Measurements from ENCODE around the gene CHCHD6.

CHCHD6 gene

DNA sequence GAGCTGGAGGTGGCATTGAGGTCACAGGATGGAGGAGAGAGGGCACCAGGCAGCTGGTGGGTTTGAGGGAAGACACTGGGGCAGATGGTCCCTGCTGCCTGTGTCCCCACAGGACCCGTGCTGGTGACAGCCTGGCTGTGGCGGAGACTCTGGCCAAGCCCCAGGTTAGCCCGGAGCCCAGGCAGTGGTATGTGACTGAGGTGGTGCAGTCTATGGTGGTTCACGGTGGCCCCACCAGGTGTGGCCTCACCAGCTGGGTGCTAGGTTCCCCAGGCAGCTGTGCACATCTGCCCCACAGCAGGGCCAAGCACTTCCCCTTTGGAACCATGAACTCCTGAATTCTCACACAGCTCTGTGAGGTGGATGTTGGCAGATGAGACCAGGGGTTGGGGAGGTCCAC is 294.3 kb downstream of the CHCHD6 start:
- ATAC-seq = no peak

DNA sequence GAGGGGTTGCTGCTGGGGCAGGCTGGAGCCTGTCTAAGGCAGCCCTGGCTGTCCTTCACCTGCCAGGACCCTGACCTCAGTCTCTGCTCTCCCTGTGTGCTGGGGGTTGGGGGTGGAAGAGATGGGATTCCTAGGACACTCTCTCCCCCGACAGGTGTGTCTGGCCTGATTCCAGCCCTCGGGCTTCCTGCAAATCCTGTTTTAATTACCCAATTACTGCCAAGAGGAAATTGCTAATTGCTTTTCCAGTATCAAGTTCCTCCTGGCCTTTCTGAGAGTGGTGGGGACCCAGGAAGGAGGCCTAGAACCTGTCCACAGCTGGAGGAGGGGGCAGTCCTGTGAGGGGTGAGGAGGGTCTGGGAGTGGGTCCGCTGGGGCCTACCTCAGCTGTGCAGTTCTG is 294.7 kb downstream of the CHCHD6 start:
- ATAC-seq = no peak

DNA sequence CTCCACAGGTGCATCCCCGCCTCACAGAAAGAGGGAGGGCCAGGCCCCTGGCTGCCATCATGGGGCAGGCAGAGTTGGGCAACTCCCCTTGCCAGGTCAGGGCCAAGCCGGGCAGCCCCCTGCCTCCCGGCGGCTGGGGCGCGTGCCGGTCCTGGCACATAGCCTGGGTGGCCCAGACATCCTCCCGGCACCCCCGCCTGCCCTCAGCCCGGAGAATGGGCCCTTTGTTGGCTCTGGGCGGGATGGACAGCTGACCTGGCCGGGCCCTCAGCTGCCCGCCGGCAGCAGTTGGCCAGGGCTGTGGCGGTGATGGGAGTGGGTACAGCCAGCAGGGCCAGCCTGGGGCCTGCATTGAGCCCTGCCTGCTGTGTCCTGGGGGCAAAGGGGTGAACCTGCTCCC is 295.3 kb downstream of the CHCHD6 start:
- ATAC-seq = no peak

DNA sequence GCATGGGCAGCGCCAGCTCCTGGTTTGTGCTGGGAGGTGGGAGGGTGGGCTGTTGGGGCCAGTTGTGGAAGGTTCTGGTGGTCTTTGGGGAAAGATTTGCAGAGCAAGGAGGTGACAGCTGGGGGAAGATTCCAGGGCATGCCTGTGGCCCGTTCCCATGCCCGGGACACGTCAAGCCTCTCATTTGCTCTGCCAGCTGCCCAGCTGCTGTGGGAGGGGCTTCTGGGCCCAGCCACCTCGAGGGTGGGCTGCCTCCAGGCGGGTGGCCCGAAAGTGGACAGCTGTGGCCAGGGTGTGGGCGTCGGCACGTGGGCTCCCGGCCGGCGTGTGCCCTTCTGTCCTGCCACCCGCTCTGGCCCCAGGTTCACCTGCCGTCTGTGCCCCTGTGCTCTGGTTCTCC is 296.1 kb downstream of the CHCHD6 start:
- ATAC-seq = no peak

DNA sequence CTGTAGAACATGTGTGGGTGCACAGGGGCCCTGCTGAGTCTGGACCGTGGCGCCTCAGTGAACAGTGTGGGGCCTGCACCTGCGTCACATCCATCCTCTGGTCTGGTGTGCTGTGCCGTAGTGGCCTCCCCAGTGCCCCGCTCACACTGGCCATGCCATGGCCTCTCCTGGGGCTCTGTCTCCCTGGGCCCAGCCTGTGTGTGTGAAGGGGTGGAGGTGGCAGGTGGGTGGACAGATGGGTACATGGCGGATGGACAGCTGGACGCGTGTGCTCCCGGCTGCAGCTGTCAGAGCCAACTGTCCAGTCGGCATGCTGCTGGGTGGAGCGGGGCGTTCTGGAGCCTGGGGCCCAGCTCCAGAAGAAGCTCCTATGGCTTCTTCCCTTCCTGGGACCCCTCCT is 296.7 kb downstream of the CHCHD6 start:
- ATAC-seq = no peak

DNA sequence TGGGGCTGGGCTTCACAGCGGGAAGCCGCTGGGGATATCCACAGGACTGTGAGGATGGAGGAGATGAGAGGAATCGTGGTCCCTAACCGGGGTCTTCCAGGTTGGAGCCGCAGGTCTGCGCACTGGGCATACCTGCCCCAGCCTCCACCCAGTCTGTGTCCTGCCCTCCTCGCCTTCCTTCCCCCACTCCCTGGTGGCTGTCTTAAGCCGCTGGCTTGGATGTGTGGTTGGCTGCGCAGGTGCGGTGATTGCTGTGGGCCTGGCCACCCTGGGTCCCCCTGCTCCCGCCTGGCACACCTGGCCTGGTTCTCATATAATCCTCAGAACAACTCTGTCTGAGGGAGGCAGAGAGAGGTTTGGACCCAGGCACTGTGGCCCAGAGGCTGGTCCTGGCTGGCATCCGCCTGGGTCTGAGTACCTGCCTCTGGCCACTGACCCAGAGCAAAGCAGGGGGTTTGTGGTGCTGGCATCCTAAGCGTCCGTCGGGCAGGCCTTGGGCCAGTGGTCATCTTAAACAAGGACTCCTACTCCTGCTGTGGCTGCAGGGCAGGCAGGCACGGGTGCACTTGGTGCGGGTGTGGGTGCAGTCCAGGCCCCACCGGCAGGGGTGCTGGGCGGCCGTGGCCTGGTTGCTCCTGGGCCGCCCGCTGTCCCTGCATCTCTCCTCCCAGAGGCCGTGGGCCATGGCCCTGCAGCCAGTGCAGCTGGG is 297.6 kb downstream of the CHCHD6 start:
- ATAC-seq = no peak

DNA sequence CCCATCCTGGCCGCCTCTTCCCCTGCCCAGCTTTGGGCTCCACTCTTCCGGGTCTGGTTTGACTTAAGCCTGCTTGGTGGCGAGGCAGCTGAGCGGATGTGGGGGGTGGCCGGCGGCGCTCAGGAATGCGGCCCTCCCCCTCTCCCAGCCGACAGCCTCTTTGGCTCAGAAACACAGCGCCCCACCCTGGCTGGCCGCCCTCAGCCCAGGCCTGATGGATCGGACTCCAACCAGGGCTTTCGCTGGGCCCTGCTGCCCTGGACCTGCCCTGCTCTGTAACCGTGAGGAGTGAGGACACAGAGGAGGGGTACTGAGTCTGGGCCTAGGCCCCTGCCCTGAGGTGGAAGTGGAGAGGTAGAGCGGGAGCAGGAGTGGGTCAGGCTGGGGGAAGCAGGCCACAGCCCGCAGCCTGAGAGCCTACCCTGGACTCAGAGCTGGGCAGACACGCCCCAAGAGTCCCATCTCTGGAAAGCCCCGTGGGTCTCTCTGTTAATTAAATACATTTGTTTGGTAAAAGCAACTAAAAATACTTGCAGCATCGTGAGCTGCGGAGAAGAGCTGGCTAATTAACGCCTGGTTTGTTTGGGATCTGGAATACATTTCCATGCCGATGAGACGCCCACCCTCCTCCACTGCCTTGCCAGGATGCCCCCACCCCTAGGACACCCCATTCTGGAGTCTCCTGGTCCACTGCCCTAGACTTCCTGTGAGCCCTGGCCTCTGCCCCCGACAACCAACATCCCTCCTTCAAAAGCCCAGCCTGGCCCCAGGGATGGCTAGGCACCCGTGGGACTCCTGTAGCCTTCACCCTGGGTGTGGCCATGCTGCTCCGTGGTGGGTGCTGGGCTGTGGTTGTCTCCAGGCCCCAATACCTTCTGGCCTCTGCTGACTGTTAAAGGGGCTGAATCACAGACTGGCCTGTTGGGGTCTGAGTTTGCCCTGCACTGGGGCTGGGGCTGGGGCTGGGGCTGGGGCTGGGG is 298.4 kb downstream of the CHCHD6 start:
- ATAC-seq = no peak

DNA sequence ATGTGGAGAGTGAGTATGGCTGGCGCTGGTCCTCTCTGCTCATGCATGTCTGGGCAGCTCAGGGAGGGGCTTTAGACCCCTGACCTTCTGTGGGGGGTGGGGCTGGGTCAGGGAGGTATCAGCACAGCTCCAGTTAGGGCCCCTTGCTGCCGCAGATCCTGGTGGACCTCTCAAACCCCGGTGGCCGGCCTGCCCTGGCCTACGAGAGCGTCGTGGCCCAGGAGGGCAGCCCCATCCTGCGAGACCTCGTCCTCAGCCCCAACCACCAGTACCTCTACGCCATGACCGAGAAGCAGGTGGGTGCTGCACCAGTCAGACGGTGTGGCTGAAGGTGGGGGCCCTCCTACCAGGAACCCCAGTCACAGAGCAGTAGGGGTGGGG is 299.1 kb downstream of the CHCHD6 start:
- no peak for ATAC-seq

DNA sequence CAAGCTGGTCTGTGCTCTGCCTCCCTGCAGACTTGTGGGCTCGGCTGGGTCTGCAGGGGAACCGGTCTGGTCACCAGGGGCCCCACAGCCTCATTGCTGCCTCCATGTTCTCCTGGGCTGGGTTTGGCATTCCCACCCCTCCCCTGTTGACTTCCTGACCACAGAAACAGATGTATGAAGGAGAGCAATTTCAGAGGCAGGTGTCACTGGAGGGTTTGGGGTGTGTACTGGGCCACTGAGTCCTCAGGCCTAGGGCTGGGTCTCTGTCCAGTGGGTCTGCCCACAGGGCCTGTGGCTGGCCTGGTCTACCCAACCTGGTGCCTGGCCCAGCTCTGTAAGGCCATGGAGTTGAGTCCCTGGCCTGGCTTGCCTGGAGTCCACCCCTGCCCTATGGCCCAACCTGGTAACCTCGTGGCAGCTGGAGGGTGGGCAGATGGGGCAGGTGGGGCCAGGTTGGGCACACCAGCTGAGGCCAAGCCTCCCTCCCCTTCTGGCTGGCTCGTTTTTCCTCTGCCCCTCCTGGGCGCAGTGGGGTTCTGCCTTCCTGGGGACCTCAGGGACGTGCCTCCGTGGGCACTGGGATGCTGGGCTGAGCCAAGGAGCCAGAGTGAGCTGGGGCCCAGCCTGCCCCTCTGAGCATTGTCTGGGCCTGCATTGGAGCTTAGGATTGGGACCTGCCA is 299.7 kb downstream of the CHCHD6 start:
- no peak for ATAC-seq

DNA sequence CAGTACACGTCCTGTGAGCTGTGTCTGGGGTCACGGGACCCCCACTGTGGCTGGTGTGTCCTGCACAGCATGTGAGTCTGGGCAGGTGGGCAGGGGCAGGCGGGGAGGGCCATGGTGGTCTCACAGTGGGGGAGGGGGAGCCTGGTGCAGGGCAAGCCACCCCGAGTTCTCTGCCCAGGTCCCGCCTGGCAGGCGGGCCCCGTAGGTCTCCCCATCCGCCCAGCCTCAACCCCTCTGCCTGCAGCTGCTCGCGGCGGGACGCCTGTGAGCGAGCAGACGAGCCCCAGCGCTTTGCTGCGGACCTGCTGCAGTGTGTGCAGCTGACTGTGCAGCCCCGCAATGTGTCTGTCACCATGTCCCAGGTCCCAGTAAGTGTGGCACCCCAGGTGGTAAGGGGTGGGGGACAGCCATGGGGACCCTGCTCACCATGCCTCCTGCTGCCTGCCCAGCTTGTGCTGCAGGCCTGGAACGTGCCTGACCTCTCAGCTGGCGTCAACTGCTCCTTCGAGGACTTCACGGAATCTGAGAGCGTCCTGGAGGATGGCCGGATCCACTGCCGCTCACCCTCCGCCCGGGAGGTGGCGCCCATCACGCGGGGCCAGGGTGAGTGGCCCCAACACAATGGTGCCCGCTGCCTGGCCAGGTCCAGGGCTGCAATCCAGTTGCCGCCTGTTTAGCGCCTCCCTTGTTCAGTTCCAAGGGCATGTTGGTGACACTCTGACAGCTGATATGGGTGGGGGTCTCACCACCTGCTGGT is 300.8 kb downstream of the CHCHD6 start:
- ATAC-seq = no peak

DNA sequence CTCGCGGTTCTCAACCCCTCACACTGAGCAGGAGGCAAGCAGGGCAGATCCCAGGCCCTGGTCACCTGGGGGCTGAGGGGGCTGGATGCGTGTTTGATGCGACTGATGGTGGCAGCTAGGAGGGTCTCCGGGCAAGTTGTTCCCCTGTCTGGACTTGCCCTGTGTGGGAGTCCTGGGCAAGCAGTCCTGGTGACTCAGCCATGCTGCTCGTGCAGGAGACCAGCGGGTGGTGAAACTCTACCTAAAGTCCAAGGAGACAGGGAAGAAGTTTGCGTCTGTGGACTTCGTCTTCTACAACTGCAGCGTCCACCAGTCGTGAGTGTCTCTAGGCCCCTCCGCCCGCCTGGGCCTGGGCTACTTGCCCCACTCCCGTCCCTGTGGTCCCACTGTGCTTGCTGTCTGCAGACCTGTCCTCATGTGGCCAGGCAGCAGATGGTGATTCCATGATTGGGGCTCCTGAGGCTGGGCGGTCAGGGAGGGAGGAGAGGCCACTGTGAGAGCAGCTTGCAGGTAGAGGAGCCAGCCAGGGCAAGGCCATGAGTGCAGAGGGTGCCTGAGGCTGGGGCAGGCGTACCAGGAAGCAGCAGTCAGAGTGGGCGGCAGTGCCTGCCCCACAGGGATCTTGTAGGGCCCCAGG is 301.9 kb downstream of the CHCHD6 start:
- no peak for ATAC-seq

DNA sequence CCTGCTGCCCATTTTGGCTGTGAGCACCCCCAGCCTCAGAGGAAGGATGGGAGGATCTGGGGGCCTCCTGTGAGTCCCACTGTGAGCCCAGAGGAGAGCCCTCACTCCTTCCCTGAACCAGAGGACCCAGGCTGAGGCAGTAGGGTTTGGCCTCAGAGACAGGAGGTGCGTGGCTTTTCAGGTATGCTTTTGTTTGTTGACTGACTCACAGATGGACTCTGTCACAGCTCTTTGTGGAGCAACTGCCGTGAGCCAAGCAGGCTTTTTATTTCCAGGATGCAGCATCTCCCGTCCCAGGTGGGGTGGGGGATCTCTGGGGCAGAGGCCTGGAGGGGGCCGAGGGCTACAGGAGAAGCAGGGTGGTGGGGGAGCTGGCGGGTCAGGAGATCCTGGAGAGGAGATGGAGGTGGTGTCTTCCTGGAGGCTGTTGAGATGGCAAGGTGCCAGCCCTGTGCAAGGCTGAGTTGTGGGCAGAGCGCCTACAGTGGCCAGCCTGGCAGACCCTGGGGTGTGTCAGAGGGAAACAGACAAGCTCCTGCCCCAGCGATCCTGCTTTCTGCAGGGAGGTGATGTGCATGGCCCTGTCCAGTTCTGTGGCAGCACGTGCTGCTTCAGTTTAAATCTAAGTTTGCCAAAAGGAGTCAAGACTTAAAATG is 302.9 kb downstream of the CHCHD6 start:
- no peak for ATAC-seq

DNA sequence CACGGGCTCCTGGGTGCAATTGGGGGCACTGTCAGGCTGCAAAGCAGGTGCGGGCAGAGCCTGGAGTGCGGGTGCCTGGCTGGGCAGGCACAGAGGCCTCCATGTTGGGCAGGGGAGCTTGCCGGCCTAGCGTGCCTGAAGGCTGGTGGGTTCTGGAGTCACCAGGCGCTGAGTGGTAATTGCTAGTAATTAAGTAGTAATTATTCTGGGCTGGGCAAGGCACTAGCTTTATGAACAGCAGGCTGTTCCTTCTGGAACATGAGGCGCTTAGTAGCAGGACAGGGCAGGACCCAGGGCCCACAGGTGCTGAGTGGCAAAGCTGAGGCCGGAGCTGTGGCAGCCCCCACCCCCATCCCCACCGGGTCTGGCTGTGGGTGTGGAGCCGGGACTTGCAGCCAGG is 304.2 kb downstream of the CHCHD6 start:
- ATAC-seq = no peak

DNA sequence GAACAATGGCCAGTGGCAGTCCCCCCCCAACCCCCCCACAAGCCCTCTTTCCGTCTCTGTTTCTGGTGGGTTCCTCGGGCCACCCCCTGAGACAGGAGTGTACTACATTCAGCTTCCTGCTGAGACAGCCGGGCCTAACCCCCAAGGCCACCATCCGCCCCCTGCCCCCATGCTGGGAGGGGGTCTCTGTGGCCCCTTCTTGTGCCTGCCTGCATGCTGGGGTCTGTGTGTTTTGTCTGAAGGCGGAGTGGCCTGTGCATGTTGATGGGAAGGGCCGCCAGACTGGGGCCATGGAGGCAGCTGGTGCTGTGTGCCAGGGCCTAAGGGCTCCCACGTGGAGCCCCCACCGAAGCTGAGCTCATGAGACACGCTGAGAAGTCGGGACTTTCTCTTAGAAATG is 305.5 kb downstream of the CHCHD6 start:
- no peak for ATAC-seq
